HG02798 (cell line): ENCODE measurements around the gene METRN.
"Not testable (repeated sequence)": the region's sequence is repeated elsewhere in the genome, so short reads cannot be mapped to it uniquely, and the experiment has no call there.

Experiments used
- ATAC-seq: cut with Tn5 transposase; IDR thresholded peaks from one replicate; pipeline ENCODE4 v1.9.1; 2021; ENCODE audit warnings: mild to moderate bottlenecking; ENCODE audit not compliant: unreplicated experiment, poor library complexity

METRN gene

DNA sequence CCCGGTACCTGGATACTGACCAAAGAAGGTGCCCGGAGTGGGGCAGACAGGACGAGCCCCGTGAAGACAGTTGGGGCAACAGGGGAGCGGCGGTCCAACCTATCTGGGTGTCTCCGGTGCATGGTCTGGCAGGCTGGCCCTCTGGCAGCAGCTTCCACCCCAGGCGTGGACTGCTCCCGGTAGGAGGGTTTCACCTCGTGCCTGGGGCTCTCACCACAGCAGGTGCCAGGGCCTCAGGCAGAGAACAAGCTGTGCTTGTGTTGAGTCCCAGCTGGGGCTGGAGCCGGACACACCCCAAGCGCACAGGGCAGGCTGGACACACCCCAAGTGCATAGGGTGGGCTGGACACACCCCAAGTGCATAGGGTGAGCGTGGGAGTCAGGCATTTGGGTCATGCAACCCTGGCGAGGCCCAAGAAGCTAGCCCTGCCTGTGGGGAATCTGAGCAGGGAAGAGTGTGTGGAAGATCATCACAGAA lies 7.8 kb upstream of the METRN start:
- ATAC-seq, result no peak

DNA sequence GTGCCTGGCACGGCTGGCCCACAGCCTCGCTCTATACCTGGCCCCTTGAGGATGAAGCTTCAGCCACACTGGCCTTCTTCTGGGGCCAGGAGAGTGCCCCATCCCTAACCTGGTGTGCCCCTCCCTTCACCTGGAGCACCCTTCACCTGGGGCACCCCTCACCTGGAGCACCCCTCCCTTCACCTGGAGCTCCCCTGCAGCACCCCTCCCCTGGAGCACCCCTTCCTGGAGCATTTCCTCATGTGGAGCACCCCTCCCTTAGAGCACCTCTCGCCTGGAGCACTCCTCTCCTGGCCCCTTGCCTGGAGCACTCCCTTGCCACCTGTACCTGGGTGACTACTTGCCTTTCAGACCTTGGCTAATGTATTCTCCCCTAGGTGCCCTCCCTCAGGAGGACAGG lies 6.9 kb upstream of the METRN start:
- no peak for ATAC-seq

DNA sequence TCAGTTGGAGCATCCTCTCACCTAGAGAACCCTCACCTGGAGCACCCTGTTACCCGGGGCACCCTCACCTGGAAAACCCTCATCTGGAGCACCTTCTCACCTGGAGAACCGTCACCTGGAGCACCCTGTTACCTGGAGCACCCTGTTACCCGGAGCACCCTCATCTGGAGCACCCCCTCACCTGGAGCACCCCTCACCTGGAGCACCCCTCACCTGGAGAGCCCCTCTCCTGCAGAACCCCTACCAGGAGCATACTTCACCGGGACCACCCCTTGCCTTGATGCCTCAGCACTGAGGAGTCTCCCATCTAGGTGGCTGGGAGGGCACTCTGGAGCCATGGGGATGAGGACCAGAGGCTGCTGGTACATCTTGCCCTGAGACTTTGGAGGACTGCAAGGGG lies 6.0 kb upstream of the METRN start:
- ATAC-seq, result no peak

DNA sequence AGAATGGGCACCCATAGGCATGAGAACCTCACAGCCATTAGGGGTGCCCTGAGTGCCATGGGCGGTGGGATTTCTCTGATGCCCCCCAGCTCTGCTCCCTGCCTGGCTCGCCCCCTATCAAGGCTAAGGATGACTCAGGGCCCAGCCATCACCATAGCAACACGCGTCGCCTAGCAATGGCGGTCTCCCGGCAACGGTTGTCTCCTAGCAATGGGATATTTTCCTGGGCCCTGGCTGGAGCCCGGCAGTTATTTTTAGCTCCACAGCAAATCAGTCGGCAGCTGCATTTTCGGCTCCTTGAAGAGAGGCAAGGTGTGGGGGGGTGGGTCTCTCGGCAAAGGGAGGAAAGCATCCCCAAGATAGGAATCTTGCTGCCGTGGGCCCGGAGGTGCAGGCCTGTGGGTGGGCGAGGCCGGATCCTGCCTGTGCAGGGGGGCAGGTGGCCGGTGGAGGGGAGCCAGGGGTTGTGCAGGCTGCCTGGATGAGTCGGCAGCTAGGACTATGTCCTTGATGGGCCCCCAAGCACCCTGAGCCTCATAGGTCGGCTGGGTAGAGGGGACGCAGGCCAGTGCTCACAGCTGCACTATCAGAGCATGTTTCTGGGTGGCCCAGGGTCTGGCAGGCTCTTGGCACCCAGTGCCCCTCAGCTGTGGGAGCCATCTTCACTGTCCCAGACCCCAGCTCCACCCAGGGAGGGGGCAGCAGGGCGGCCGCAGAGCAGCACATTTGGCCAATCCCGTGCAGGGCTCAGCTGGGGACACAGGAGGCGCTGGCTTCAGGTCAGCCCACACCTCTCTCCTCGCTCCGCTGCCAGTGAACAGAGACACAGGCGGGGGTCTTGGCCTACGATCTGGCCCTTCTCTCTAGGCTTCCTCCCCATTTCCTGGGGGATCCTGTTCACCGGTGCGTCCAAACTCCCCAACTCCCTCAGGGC lies 5.1 kb upstream of the METRN start:
- no peak for ATAC-seq

DNA sequence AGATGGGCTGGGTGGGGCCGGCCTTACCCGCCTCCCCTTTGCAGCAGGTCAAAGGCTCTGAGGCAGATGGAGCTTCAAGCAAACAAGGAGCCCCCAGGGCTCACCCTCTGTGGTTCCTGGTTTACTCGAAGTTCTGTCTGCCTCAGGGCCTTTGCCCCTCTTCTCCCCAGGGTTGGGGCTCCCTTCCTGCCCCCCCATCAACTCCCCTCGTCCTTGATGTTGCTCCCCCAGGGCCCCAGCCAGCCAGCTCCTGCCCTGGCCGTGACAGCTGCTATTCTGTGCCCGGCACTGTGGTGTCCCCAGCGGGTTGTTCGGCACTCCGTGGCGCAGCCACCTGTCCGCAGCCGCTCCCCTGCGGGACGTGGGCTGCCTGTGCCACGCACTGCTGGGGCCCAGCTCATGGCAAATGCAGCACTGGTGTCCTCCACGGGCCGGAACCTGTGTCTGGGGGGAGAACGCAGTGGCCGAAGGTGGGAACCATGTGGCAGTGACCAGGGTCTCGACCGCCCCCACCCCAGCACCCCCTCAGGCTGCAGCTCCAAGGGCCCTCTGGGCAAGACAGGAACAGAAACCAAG lies 4.3 kb upstream of the METRN start:
- ATAC-seq, result no peak

DNA sequence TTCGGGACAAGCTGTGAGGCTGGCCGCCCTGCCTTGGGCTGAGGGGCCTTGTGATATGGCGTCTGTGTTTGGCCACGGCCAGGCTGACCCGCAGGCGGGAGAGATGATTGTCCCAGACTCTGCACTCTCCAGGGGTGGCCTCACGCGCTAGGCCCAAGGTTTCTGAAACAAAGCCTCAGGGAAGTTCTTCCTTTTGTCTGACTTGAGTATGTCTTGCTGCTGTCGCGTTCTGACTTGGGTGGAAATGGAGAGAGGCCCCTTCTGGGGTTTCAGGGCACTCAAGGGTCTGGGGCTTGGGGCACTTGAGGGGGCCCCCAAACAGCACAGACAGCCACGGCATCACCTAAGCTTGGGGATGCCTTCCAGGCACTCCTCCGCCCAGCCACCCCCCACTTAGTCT lies 3.8 kb upstream of the METRN start:
- no peak for ATAC-seq

DNA sequence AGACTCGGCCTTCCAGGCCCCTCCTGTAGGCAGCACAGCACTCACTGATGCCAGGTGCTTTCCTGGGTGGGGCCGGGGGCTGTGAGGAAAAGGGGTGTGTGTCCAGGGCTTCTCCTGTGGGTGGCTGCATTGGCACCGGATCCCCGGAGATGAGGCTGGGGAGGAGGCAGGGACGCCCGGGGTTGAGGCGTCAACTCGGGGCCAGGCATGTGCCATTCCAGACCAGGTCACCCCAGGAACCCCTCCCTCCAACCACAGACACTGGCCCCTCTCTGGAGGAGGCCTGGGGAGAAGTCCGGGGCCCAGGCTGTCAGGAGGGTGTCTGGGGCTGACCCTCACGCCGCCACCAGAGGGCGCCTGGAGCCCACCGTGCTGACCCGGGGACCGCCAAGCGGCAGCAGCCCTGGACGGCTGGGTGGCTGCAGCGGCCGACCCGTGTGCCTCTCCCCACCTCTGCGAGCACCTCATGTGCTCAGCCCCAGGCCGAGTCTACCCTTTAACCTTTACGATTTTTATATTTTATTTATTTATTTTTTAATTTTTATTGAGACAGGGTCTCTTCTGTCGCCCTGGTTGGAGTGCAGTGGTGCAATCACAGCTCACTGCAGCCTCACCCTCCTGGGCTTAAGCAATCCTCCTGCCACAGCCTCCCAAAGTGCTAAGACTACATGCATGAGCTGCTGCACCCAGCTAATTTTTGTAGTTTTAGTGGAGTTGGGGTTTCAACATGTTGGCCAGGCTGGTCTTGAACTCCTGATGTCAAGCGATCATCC lies 3.2 kb upstream of the METRN start:
- ATAC-seq, result no peak

DNA sequence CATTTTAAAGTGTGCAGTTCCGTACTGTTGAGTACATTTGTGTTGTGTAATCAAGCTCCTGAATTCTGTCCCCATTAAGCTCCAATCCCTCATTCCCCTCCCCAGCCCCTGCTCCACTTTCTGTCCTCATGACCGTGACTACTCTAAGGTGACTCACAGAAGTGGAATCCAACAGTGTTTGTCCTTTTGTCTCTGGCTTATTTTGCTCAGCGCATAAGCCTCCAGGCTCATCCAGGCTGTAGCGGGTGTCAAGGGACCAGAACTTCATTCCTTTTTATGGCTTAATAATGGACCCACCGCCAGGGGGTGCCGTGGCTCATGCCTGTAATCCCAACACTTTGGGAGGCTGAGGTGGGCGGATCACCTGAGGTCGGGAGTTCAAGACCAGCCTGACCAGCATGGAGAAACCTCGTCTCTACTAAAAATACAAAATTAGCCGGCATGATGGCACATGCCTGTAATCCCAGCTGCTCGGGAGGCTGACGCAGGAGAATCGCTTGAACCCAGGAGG lies 2.1 kb upstream of the METRN start:
- not testable (repeated sequence) for ATAC-seq

DNA sequence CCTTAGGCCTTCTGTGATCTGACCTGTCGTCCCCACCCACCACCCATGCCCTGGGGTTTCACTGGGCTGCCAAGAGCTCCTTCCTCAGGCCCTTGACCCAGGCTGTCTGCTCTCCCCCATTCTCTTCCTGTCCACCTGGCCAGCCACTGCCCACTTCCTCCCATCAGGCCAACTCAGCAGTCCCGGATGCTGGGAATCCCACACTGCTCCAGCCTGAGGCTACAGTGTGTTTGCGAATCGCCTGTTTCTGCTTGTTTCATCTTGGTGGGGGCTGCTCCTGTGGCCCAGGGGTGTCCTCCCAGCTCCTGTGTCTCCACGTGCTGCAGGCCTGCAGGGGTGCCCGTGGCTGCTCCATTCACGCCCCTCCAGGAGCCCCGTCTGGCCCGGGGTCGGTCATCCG lies 839 bp upstream of the METRN start:
- ATAC-seq, result no peak

DNA sequence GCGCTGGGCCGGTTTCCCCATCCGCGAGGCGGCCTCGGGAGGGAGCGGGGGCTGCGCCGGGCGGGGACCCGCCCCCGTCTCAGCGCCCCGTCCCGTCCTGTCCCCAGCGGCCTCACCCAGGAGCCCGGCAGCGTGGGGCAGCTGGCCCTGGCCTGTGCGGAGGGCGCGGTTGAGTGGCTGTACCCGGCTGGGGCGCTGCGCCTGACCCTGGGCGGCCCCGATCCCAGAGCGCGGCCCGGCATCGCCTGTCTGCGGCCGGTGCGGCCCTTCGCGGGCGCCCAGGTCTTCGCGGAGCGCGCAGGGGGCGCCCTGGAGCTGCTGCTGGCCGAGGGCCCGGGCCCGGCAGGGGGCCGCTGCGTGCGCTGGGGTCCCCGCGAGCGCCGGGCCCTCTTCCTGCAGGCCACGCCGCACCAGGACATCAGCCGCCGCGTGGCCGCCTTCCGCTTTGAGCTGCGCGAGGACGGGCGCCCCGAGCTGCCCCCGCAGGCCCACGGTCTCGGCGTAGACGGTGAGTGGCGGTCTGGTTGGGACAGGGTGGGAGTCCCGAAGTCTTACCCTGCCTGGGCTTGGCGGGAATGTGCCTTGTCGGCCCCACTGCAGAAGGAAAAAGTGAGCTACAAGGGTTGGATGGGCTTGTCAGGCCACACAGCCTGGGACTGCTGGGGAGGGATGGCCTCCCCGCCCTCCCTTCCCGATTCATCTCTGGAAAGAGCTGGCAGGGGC lies 720 bp downstream of the METRN start:
- peak; percentile 9 for ATAC-seq

DNA sequence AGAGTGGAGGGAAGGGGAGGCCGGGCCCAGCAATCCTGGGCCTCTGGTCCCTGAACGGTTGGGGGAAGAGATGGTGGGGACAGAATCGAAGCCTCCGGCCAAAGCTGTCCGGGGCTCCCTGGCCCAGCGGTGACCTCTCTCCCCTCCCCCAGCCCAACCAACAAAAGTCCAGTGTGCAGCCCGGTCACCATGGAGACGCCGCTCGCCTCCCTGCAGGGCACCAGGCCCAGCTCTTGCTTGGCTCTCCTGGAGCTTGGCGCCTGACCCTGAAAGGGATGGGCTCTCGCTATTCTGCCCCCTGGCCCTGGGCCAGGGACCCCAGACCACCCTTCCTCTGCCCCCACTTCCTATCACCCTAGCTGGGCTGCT lies 1.3 kb downstream of the METRN start:
- no peak for ATAC-seq

DNA sequence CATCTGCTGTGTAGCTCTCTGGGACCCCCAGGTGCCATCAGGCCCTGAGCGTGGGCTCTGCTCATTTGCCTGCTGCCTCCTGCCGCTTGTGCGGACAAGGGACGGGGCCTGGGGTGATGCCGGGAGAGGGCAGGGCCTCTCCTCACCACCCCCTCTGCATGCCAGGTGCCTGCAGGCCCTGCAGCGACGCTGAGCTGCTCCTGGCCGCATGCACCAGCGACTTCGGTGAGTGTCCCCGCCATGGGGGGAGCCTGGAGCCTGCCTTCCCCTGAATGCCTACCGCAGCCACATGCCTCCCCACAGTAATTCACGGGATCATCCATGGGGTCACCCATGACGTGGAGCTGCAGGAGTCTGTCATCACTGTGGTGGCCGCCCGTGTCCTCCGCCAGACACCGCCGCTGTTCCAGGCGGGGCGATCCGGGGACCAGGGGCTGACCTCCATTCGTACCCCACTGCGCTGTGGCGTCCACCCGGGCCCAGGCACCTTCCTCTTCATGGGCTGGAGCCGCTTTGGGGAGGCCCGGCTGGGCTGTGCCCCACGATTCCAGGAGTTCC lies 1.9 kb downstream of the METRN start:
- ATAC-seq, result no peak

DNA sequence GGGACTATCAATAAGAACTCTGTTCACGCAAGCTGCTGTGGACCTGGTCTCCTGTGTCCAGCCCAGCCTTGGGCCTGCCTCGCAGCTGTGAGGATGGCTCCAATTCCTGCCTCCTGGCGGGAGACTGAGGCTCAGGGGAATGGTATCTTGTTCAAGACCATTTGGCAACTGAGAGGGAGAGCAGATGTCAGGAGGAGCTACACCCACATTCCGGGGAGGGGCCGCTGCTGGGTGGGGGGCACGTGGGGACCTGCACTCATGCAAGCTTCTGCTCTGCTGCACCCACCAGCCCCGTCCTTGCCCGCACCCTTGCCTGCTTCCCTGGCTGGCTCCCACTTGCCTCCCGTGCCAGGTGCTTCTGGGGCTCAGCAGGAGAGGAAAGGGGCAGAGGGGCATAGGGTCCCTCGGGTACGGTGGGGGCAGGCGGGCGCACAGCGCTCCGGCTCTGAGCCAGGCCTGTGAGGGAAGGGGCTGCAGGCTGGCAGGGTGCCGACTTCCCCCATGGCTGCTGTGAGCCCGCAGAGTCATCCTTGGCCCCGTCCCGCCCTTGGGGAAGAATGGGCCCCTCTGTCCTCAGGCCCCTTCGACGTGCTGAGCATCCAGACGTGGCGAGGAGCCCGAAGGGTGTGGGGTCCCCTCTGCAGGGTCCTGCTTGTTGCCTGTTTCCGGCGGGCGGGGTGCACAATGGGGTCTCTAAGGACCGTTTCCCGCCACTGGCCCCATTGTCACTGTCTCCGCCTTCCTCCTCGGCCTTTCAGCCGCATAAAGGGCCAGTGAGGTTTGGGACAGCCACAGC lies 2.7 kb downstream of the METRN start:
- ATAC-seq, result no peak

DNA sequence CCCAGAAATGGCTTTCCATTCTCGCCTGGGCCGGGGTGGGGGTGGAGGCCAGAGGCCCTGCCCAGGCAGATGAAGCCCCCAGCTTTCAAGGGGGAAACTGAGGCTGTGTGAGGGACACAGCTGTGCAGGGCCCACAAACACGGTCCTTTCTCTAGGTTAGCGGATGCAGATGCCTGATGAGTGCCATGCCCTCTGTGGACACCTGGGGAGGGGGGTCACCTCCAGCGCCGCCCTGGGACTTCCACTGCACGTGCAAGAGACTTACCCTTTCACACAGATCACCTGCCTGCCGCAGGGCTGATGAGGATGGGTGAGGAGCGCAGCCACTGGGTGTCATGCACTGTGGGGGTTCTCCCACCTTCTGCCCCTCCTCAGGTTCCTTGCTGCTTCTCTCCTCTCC lies 3.5 kb downstream of the METRN start:
- no peak for ATAC-seq

DNA sequence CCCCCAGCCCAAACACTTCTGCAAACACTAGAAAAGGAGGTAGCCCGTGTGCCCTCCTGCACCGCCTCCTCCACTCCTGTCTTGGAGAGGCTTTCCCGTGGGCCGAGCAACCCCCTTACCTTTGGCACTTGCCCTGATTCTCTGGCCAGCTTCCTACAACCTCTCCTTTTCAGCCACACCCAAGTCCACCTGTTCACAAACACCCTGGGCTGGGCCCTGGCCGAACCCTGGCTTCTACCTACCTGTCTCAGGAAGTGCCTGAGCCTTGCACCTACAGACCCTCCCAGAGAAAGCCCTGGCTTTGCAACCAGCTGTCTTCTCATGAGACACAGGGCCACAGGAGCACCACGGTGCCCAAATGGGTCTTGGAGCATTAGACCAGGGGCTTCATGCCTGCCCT lies 4.0 kb downstream of the METRN start:
- ATAC-seq, result no peak

DNA sequence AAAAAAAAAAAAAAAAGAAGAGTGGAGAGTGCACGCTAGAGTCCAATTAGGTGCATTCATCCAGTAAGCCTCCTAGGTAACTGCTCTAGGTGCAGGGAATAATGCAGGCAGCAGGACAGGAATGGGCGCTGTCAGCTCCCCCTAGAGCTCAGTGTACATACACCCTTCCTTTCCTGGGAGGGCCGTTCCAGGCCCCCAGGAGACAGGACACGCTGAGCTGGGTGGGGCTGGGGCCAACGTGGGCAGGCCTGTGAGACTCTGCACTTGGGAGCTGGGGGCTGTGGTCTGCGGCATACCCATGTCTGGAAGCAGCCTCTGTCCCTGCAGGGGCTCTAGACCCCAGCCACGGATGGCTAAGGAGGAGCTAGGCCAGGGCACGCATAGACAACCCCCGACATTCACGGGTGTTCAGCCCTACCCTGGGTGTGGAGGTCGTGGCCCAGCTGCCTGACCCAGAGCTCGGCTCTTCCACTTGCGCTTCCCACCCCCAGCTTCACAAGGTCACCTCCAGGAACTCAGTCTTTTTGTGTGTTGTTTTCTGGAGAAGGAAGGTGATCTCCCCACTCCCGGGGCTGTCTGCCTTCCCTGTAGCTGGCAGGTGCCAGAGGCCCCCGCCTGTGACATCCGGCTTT lies 5.0 kb downstream of the METRN start:
- ATAC-seq, result no peak

DNA sequence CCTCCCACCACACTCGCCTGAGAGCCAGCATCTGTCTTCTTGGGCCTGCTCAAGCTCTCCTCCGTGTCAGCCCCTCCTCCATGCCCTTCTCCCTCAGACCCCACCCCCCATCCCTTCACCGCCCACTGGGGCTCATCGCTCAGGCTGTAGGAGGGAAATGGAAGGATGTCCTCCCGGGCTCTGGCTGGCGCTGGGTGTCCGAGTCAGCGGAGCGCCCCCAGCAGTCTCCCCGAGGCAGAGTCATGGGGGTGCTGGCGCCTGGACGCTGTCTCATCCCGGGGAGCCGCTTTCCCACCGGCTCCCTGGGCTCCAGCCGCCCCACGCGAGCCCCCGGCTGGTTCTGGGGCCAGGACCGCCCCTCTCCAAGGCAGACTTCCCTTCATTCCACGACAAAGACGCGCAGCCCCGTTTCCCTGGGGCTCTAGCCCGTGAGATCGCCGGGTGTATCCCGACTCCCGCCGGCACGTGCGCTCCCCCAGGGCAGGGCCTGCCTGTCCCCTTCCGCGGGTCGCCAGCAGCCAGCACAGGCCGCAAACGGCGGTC lies 5.6 kb downstream of the METRN start:
- peak; percentile 13 for ATAC-seq

DNA sequence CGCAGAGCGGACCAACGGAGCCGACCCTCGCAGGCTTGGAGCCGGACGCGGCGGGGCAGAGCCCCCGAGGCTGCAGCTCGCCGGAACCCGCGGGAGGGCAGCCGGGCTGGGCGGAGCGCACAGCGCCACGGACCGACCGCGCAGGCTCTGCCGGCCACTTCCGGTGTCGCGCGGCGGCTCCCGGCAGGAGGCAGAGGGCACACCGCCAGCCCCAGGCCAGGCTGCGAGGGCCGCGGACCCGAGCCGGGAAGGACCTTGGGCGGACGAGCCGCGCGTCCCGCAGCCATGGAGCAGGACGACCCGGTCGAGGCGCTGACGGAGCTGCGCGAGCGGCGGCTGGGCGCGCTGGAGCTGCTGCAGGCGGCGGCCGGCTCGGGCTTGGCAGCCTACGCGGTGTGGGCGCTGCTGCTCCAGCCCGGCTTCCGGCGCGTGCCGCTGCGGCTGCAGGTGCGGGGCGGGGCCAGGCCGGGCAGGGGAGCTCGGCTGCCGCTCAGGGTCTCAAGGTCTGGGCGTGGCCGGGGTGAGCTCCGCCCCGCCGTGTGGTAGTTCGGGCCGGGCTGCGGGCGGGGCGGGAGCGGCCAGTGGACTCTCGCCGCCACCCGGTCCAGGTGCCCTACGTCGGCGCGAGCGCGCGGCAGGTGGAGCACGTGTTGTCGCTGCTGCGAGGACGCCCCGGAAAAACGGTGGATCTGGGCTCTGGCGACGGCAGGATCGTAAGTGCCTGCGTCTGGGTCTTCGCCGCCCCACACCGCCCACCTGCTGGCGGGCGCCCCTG lies 6.3 kb downstream of the METRN start, which contains the start of gene ANTKMT:
Gene ANTKMT, plus strand, starts transcription at position 157 of the 775 bp plus-strand sequence. Its CDS starts 129 bp downstream, at position 286.
- peak; percentile 76 for ATAC-seq
